HG02798 (cell line): ENCODE measurements around the gene CRPPA.
"Not testable (repeated sequence)": the region's sequence is repeated elsewhere in the genome, so short reads cannot be mapped to it uniquely, and the experiment has no call there.

Experiments used
- ATAC-seq: cut with Tn5 transposase; IDR thresholded peaks from one replicate; pipeline ENCODE4 v1.9.1; 2021; ENCODE audit warnings: mild to moderate bottlenecking; ENCODE audit not compliant: unreplicated experiment, poor library complexity

The CRPPA gene

DNA sequence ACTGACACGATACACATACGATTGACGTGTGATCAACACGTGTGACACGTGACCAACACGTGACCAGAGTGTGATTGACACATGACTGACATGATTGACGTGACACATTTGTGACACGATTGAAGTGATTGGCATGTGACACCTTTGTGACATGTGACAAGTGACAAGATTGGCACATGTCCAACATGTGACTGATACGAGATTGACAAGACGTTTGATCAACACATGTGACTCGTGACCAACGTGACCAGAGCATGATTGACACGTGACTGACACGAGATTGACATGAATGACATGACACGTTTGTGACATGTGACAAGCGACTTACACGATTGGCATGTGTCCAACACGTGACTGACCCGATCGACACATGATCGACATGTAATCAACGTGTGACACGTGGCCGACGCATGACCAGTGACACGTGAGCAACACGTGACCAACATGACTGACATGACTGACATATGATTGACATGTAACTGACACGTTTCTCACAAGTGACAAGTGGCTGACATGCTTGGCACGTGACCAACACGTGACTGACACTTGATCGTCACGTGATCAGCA, 22.0 kb downstream of the CRPPA start:
- no peak for ATAC-seq

DNA sequence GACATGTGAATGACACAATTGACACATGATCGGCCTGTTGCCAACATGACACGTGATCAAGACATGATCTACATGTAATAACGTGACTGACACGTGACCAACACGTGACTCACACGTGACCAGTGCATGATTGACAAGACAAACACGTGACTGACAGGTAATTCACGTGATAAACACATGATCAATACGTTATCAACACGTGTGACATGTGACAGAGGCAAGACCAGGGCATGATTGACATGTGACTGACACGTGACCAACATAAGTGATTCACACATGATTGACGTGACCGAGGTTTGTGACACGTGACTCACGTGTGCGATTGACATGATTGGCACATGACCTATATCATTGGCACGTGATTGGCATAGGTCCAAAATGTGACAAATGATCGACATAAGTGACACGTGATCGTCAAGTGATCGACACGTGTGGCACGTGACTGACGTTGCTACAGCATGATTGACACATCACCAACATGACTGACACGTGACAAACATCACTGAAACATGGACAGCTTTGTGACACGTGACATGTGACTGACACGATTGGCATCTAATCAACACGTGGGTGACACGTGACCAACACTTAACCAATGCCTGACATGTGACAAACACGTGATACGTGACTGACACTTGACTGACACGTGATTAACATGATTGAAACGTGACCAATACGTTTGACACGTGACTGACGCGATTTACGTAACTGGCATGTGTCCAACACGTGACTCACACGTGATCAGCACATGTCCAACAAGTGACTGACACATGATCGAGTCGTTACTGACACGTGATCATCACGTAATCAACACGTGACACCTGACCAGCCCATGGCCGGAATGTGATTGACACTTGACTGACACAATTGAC, 23.0 kb downstream of the CRPPA start:
- no peak for ATAC-seq

DNA sequence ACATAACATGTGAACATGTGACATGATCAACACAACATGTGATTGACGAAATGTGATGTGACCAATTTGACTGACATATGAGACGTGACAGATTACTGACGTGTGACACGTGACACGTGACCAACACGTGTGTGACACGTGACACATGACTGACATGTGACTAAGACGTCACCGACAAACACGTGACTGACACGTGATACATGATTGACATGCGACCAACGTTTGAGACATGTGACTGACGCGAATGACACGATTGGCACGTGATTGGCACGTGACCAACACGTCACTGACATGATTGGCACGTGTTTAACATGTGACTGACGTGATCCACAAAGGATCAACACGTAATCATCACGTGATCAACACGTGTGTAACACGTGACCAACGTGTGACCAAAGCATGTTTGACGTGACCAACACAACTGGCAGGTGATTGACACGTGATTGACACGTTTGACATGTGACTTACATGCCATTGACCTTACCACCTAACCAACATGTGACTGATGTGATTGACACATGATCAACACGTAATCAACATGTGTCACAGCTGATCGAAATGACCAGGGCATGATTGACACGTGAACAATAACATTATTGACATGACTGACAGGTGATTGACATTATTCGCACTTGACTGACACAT, 23.7 kb downstream of the CRPPA start:
- ATAC-seq, result no peak

DNA sequence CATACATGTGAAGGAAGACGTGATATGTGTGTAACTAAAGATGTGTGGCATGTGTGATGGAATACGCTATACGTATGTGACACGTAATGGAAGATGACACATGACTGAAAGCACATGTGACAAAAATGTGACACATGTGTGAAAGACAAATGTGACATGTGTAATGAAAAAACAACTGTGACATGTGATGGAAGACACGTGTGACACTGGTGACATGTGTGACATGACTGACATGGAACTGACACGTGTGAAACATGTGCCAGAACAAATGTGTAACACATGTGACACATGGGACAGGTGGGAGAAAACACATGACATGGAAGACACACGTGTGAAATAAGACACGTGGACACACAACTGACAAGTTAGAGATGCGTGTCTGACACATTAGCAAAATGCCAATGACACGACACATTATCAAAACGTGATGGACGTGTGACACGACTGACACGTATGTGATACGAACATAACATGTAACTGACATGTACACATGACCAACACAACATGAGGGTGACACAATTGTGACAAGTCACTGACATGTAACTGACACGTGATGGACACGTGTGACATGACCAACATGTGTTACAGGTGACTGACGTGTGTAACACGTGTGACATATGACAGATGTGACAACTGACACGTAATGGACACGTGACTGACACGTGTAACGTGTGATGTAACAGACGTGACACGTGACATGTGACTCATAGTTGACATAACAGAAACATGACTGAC, 24.4 kb downstream of the CRPPA start:
- no peak for ATAC-seq

DNA sequence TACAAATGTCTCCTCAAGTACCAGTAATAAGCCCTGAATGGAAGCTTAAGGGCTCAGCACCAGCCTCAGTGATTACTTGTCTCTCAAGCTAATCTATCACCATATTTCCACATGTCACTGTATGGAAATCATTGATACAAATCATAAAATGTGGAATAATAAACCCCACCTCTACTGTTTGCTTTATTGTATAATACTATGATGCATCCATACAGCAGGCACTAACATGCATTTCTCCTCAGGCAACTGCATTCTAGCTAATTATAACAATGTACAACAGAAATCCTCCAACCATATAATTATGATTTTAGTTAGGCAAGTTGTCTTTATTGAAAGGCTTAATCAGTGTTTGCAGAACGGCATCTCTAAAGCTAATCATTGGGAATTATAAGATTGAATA, 26.2 kb downstream of the CRPPA start:
- ATAC-seq, result no peak

DNA sequence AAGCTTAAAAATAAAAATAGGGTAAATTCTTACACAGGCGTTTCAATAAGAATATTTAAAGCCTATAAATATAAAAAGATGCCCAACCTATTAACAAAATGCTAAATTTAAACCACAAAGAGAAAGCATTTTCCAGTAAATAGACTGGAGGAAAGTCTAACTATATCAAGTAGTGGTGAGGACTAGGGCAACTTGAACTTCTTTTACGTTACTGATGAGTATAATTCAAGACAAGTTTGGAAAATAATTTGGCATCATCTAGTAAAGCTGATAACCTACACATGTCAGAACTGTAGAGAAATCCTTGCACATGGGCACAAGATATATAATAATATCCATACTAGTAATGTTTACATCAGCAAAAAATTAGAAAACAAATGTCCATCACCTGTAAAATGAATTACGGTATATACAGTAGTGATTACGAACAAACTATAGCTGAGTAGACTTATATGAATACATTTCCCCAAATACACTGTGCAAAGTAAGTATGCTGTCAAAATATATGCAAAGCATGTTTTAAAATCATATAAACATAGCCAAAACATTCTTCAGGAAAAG, 27.4 kb downstream of the CRPPA start:
- ATAC-seq, result no peak

DNA sequence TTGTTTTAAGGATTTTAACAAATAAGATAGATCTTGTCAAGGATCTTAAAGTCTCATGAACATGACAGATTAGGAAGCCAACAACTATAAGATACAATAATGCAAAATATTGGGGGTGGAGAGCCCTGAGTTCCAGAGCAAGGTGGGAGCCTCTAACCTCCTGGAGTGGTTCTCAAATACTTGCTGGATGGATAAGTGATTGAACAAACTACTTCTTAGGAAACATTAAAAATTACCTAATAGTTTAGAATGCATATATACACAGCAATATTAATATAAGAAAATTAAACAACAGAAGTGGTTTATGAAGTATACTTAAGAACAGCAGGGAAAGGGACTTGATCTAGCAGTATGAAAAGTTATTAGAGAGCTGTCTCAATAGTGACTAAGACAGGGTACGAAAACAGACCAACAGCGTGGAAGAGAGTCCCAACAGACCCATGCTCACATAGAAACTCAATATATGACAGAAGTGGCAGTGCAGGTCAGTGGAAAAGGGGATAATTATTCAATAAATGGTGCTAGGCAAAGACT, 28.3 kb downstream of the CRPPA start:
- no peak for ATAC-seq

DNA sequence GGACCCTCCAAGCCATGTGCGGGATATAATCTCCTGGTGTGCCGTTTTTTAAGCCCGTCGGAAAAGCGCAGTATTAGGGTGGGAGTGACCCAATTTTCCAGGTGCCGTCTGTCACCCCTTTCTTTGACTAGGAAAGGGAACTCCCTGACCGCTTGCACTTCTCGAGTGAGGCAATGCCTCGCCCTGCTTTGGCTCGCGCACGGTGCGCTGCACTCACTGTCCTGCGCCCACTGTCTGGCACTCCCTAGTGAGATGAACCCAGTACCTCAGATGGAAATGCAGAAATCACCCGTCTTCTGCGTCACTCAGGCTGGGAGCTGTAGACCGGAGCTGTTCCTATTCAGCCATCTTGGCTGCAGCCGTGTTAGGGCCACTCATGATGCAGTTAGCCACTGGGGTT, 37.6 kb downstream of the CRPPA start:
- ATAC-seq, result not testable (repeated sequence)

DNA sequence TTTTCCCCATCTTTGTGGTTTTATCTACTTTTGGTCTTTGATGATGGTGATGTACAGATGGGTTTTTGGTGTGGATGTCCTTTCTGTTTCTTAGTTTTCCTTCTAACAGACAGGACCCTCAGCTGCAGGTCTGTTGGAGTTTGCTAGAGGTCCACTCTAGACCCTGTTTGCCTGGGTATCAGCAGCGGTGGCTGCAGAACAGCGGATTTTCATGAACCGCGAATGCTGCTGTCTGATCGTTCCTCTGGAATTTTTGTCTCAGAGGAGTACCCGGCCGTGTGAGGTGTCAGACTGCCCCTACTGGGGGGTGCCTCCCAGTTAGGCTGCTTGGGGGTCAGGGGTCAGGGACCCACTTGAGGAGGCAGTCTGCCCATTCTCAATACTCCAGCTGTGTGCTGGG, 38.2 kb downstream of the CRPPA start:
- not testable (repeated sequence) for ATAC-seq
